ENCODE results near the gene PIK3CA. TPM values are rescaled to one million over a fixed set of nuclear protein-coding genes. Genes with fewer than 3 reads are reported as not detected.

The PIK3CA gene
- total and polyA plus RNA-seq, 7 donors, result 5.6 to 24.4 (median 18.7) TPM

- no peak for ATAC-seq
- Histone ChIP-seq H3K36me3 (ENCODE audit: insufficient read depth in 1 of 2, low read depth in 1 of 2) (no peaks in the 10 kb centered on the region), H3K4me3 (no peak overlapping the region), H3K27me3 (ENCODE audit: insufficient read depth in 3 of 3, low read length in 2 of 3) (no peaks in the 10 kb centered on the region), H3K4me1 (peaks cover 37% of the 10 kb centered on the region), H3K27ac (no peak overlapping the region), H3K9me3 (no peaks in the 10 kb centered on the region)
- intact Hi-C loops (cut with DNase I), result no loop called here
- DNase-seq, result no peak
- TF ChIP-seq CTCF (IDR thresholded peaks at IDR 0.05), result no peak
Measured at GRCh38 chr3:179164857-179165256, 16.7 kb downstream of the PIK3CA start.

GRCh38 chr3:179166561-179167201 lies 18.5 kb downstream of the PIK3CA start:
- DNase-seq (no peak), ATAC-seq (no peak)
- Histone ChIP-seq H3K27me3 (ENCODE audit: insufficient read depth in 3 of 3, low read length in 2 of 3) (no peaks in the 10 kb centered on the region), H3K27ac (no peak overlapping the region), H3K4me3 (no peak overlapping the region), H3K36me3 (ENCODE audit: insufficient read depth in 1 of 2, low read depth in 1 of 2) (no peaks in the 10 kb centered on the region), H3K9me3 (peaks cover 10% of the 10 kb centered on the region), H3K4me1 (peaks cover 37% of the 10 kb centered on the region)
- intact Hi-C loops (cut with DNase I), result no loop called here
- TF ChIP-seq CTCF (IDR thresholded peaks at IDR 0.05), result no peak
- 14 to 24% (median 23%) methylated on average over 2 of the region's 2 CpGs for WGBS, 3 donors

- 88 to 96% (median 94%) methylated on average over 2 of the region's 2 CpGs for WGBS, 3 donors
- DNase-seq (no peak), ATAC-seq (no peak)
- peaks cover 30% of the 10 kb centered on the region for H3K4me1 ChIP-seq
- intact Hi-C loops (cut with DNase I), result no loop called here
- no peak for TF ChIP-seq CTCF (IDR thresholded peaks at IDR 0.05)
- H3K27me3 ChIP-seq (ENCODE audit: insufficient read depth in 3 of 3, low read length in 2 of 3), result no peaks in the 10 kb centered on the region
- peaks cover 18% of the 10 kb centered on the region for H3K9me3 ChIP-seq
- H3K27ac ChIP-seq, result no peak overlapping the region
- no peaks in the 10 kb centered on the region for H3K36me3 ChIP-seq (ENCODE audit: insufficient read depth in 1 of 2, low read depth in 1 of 2)
- no peak overlapping the region for H3K4me3 ChIP-seq
Measured at GRCh38 chr3:179168918-179169317, 20.8 kb downstream of the PIK3CA start.

GRCh38 chr3:179172546-179172945 lies 24.4 kb downstream of the PIK3CA start:
- intact Hi-C loops (cut with DNase I), result no loop called here
- ATAC-seq (no peak), DNase-seq (no peak)
- no peak overlapping the region for H3K27ac ChIP-seq
- TF ChIP-seq CTCF (IDR thresholded peaks at IDR 0.05), result no peak
- H3K4me3 ChIP-seq, result no peak overlapping the region
- no peaks in the 10 kb centered on the region for H3K36me3 ChIP-seq (ENCODE audit: insufficient read depth in 1 of 2, low read depth in 1 of 2)
- H3K9me3 ChIP-seq, result peaks cover 18% of the 10 kb centered on the region
- H3K27me3 ChIP-seq (ENCODE audit: insufficient read depth in 3 of 3, low read length in 2 of 3), result no peaks in the 10 kb centered on the region
- H3K4me1 ChIP-seq, result peaks cover 8% of the 10 kb centered on the region

- H3K27ac ChIP-seq, result no peak overlapping the region
- intact Hi-C loops (cut with DNase I), result no loop called here
- H3K4me3 ChIP-seq, result no peak overlapping the region
- DNase-seq (no peak), ATAC-seq (no peak)
- peaks cover 18% of the 10 kb centered on the region for H3K9me3 ChIP-seq
- TF ChIP-seq CTCF (IDR thresholded peaks at IDR 0.05), result no peak
- 91 to 100% (median 93%) methylated on average over 3 of the region's 3 CpGs for WGBS, 3 donors
- H3K4me1 ChIP-seq, result peaks cover 13% of the 10 kb centered on the region
- H3K36me3 ChIP-seq (ENCODE audit: insufficient read depth in 1 of 2, low read depth in 1 of 2), result no peaks in the 10 kb centered on the region
- no peaks in the 10 kb centered on the region for H3K27me3 ChIP-seq (ENCODE audit: insufficient read depth in 3 of 3, low read length in 2 of 3)
Measured at GRCh38 chr3:179174316-179174715, 26.2 kb downstream of the PIK3CA start.
